OCI-M2 (cell line): Measurements from ENCODE around the gene DPYSL4.

Source experiments
- DNase-seq: peaks from one replicate; lab custom pipeline; 2025; ENCODE audit not compliant: unreplicated experiment; lab: John Stamatoyannopoulos, UW

The DPYSL4 gene

DNA sequence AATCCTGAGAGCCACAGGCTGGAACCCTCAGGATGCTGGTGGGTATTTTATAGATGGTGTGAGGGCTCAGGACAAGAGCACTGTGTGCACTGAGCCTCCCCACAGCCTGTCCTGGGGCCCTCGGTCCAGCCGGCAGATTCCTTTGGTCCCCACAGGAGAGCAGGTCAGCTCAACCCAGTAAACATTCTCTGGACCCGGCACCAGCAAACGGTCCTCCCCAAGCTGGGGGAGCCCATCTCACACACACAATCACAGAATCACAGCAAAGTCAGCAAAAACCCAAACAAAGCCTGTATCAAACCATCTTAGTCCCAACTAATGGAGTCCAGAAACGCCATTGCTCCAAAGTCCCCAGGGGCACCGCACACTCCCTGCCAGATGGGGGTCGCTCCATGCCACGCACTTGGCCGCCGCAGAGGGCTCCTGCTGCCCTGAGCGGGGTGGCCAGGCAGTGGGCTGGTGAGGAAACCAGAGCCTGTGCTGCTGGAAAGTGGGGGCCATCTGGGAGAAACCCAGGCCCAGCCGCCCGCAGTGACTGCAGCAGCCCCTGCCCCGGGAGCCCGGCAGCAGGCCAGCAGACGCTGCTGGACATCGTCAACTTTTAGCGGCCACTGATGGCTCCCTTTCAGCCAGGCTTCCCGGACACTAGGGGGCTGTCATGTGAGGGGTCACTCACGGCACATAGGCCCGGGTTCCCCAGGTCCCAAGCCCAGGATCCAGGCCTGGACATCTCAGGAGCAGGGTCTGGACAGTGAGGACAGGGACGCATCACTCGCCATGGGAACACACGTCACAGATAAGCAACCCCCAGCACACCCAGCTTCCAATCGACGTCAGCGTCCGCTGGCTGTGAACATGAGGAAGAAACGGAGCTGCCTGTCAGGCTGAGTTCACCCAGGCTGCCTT is 52.6 kb downstream of the DPYSL4 start:
- DNase-seq = no peak

DNA sequence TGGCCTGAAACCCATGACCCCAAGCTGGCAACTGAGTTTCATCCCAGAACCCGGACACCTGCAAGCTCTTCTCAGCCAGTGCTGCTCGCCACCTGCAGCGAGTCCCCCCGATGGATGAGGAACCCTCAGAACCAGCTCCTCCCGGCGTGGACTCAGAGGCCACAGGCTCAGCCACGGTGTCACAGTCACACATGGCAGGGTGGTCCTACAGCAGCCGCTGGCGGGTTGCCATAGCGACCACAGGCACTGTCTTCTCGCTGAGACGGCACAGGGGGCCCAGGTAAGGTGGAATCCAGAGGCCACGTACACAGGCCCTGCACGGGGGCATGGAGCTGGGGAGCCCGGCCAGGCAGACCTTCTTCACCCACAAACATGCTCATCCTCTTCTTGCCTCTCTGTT is 53.4 kb downstream of the DPYSL4 start:
- DNase-seq = no peak

DNA sequence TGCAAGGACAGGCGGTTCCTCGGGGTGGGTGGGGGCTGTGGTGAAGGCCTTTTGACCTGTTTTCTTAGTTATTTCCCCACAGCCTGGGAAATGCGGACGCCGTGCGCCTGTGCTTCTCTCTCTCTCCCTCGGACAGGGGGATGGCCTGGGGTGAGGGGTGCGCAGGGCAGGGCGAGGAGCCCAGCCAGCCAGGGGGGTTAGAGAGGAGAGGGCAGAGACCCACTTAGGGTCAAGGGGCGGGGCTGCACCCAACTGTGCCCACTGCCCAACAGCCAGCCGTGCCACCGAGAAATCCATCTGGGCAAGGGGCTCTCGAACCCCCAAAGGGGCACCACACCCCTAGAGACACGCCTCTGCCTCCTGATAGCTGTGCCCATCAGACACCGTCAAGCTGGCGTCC is 53.8 kb downstream of the DPYSL4 start:
- no peak for DNase-seq

DNA sequence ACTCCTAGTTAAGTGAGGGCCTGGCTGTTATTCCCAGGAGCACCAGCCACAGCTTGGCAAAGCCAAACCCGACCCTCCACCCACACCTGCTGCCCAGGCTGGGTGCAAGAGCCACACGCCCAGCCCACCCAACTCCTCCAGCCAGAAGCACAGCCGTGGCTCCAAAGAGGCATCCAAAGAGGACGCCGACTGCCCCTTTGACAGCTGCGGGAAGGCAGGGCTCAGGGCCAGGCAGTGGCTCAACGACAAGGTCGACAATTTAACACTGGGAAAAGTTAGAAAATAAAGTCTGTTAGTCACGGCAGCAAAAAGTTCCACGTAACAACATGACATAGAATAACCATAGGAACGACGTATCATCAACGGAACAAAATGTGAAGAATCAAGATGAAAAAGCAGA is 54.3 kb downstream of the DPYSL4 start:
- no peak for DNase-seq

DNA sequence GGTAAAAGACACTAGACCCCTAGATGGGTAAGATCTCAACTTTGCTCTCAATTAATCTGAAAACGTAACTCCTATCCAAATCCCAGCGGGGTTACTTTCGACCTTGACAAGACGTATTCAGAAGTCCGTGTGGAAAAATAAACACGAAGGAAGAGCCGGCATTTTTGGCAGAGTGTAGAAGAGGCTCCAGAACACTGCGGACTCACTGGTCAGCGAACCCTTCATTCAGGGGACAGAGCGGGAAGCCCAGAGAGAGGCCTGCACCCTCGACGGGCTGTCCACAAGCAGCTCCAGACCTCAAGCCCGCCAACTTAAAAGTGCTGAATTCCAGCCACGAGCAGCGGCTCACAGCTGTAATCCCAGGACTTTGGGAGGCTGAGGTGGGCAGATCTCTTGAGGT is 54.7 kb downstream of the DPYSL4 start:
- DNase-seq = no peak

DNA sequence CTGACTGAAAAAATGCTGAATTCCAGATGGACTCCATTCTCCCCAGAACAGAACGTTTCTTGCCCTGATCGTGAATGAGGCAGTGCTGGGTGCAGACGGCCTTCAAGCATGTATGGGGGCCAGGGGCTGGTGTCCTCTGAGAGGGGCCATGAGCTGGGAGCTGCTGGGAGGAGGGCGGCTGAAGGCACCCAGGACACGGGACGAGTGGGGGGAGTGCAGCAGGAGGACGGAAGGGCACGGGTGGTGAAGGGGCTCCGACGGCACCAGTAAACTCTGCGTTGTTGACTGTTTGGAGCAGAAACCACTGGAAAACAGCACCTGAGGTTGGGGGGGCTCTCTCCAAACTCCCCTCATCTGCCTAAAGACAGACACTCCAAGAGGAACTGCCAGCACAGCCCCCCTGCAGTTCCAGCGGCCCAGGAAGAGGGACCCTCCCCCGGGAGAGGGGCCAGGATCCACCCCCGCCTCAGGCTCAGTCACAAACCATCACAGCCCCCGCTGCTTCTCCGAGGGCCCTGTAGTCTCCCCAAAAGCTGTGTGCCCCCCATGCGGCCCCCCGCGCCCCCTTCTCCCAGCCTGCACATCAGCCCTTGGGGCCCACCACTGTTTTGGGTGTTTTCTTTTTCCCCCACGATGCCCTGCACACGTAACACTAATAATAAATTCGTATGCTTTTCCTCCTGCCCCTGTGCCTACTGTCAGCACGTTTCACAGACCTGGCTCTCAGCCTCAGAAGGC is 55.5 kb downstream of the DPYSL4 start:
- no peak for DNase-seq

DNA sequence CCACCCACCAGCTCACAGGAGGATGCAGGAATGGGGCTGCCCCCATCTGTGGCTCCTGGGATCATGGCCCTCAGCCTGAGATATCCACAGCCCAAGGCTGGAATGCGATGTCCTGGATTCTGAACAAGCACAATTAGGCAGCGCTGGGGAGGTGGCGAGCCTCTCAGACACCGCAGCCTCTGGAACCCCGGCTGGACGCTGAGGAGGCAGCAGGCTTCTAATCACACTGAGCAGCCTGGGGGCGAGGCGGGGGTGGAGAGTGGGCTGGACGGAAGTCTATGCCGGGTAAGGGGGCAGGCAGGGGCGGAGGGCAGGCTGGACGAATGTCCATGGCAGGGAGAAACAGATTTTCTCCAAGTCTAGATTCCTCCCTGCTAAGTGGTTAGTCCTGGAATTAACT is 56.4 kb downstream of the DPYSL4 start:
- DNase-seq = no peak

DNA sequence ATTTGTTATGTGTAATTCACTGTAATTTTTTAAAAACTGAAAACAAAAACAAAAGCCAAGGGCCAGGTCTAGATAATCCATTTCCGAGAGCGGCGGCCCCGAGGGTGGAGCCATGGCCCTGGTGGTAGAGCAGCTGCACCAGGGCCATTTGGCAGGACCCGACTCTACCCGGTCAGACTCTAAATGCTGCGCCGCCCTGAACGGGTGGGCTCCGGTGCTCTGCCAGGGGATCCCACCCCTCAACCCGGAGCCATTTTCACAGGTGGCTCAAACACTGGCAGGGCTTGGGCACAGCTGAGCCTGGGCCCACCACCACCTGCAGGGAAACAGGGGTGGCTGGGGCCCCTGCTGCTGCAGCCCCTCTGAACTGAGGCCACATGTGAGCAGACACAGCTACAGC is 56.9 kb downstream of the DPYSL4 start:
- DNase-seq = no peak

DNA sequence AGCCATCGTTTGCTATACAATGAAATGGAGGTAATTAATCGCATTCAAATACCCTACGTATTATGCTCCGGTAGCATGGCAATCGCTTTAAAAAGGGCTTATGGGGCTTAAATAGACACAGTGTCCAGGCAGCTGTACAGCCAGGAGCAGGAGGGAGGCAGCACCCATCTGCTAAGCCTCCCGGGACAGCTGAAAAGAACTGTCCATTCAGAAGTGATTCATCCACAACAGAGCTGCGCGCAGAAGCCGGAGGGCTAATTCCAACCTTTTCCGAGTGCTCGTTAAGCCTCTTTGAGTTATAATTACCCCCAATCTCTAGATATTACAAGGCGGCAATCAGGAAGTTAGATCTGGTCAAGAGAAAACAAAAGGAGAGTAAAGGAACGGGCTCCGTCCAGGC is 58.3 kb downstream of the DPYSL4 start:
- DNase-seq = no peak

DNA sequence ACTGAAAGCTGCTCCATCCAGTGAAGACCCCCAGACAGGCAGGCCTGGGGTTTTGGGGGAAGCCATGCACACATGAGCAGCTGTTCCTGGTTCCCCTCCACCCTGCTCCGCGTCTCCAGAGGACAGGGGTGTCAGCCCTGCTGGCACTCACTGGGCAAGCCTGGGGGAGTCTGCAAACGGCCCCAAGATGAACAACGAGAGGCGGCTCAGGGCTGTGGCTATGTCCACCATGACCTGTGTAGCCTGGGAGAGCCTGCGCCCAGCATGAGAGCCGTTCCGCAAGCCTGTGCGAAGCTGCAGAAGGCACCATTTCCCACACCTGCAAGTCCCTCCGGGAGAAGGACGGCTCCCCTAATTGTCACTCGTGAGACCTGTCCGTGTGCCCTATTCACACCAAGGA is 59.5 kb downstream of the DPYSL4 start:
- no peak for DNase-seq

DNA sequence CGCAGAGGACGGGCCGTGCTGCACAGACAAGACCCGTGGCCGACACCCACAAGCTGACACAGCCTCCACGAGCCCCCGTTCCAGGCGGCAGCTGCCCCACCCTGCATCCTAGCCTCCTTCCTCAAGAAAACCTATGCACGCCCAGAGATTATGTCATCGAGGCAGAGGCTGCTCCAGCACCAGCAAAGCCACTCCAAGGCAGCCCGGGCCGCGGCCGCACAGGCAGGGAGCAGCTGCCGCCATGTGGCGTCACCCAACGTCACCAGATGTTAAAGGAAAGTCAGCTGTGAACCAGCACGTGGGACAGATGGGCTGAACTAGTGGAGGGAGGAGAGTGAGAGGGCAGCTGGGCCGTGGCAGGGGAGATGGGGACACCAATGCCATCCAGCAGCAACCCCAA is 61.2 kb downstream of the DPYSL4 start:
- DNase-seq = no peak

DNA sequence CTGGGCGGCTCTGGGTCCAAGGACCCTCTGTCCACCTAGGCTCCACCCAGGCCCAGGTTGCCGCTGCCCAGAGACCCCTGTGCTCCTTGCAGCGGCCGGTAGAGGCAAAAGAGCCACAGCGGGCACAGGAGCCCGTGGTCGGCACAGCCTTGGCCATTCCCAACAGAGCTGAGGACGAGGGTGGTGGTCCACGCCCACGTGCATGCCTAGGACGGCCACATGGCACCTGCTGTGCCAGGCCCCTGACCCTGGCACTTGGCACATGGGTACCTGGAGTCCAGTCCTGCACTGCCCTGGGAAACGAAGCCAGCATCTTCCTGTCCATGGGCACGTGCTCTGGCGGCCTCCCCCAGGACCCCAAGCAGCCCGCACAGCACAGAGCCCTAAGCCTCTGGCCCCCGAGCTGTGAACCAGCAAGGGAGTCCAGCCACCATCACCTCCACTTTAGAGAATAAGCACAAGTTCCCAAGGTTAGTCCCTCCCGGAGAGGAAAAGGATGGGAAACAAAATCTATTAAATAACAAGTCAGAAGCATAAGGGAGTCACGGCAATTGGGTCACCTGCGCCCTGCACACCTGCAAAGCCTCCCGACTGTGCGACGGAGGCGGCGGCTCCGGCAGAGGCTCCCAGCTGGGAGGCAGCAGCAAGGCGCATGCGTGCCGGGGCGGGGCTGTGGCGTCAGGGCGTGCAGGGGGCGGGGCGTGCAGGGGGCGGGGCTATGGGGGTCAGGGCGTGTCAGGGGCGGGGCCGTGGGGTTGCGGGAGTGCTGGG is 61.9 kb downstream of the DPYSL4 start:
- DNase-seq = no peak

DNA sequence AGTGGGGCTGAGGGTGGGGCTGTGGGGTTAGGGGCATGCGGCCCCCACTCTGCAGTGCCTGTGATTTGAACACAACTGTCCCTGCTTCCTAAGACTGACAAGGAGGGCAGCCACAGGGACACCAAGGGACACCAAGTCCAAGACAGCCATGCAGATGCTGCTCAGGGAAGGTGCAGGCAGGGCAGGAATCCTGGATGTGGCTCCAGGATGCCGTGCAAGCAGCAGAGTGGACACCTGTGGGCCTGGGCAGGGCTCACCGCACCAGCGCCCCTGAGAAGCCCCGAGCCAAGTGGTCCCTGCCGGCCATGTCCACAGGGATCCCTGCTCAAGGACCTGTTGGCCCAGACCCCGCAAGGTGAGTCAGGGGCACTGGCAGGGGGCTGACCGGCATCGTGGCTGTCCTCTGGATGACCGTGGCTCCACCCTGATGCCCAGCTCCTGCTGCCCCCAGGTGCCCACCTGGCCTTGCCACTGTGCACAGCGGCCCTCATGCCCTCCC is 62.5 kb downstream of the DPYSL4 start:
- DNase-seq = no peak

DNA sequence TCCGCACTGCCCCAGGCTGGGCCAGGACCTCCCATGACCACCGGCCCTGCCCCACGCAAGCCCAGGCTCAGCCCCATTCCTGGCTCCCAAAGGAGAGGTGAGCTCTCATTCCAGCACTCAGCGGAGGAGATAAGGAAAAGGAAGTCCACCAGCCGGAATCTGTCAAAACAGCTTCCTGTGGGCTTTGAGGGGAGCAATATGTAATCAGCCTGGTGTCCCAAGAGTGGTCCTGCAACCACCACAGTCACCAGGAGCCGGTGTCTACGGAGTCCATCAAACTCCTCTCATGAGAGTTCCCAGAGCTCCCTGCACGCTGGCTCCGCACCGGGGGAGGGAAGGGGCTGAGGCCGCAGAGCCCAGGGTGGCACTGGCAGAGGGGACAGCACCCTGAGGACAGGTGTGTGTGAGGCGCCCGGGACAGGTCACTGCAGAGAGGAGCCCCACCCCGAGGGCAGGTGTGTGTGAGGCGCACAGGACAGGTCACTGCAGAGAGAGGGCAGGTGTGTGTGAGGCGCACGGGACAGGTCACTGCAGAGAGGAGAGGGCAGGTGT is 63.2 kb downstream of the DPYSL4 start:
- no peak for DNase-seq

DNA sequence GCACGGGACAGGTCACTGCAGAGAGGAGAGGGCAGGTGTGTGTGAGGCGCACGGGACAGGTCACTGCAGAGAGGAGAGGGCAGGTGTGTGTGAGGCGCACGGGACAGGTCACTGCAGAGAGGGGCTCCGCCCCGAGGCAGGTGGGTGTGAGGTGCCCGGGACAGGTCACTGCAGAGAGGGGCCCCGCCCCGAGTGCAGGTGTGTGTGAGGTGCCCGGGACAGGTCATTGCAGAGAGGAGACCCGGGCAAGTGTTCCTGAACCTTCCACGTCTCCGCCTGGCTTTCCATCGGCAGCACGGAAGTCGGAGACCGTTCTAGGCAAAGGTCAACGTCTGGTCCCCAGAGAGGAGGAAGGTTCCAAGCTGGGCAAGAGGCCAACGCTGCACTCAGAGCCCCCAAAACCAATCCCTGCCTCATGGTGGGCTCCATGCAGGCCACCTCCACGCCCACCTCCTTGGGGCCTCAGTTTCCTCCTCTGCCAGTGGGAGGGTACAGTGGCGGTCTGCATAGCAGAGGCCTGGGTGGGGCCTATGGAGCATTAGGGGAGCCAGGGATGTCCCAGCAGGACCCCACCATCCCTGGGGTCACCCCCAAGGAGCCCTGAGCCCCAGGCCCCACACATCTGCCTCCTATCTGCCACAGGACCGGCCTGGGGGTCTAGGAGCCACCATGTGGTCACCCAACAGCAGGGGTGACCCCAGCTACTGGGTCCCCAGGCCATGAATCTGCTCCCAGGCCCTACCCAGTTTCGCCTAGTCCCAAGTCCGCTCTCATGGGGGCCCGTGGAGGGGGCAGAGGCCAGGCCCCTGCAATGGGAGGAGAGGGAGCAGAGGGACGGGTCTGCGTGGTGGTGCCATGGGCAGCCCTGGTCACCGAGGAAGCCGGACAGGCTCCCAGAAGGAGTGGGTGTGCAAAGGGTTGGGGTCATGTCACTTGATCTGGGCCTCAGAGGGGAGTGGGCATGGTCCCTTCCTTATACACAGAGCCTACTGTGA is 64.0 kb downstream of the DPYSL4 start:
- no peak for DNase-seq

DNA sequence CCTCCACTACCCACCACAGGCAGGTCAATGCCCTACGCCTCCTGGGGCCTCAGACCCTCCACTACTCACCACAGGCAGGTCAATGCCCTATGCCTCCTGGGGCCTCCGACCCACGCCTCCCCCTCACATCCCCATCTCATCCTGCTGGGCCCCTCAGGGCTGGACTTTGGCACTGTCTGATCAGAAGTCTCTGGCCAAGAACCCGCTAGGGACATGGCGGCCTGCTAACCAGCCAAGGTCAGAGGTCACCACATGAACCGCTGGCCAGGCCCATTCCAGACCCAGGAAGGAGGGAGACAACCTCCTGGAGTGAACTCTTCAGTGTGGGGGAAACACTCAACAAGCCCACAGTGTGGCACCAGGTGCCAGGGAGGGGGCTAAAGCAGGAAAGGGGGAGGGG is 65.2 kb downstream of the DPYSL4 start:
- DNase-seq = no peak

DNA sequence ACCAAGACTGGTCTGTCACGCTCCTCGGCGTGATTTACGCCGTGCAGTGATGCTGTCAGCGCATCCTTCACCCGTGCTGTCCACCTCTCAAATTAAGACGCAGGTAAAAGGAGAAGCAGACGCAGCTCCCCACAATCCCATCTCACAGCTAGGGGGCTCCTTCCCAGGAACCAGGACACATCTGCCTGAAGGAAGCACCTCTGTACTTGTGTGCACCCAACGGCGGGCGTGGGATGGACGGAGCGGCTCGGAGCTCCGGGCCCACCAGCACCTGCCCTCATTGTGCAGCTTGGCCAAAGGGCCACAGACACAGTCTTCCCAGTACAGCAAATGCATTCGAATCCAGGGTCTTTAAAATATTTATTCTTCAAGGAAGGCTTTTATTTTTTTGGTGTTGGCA is 65.7 kb downstream of the DPYSL4 start:
- no peak for DNase-seq

DNA sequence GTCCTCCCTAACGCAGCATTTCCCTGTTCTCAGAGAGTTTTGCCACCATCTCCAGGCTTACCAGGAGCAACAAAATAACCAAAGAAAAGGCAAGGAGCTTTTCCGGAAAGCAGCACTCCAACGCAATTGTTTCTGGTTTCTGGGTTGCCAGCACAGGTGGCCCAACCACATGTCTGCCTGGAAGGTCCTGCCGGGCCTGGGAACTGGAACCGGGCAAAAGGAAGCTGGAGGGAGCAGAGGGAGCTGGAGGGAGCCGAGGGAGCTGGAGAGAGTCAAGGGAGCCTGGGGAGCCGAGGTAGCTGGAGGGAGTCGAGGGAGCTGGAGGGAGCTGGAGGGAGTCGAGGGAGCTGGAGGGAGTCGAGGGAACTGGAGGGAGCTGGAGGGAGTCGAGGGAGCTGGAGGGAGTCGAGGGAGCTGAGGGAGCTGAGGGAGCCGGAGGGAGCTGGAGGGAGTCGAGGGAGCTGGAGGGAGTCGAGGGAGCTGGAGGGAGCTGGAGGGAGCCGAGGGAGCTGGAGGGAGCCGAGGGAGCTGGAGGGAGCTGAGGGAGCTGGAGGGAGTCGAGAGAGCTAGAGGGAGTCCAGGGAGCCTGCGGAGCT is 66.4 kb downstream of the DPYSL4 start:
- no peak for DNase-seq

DNA sequence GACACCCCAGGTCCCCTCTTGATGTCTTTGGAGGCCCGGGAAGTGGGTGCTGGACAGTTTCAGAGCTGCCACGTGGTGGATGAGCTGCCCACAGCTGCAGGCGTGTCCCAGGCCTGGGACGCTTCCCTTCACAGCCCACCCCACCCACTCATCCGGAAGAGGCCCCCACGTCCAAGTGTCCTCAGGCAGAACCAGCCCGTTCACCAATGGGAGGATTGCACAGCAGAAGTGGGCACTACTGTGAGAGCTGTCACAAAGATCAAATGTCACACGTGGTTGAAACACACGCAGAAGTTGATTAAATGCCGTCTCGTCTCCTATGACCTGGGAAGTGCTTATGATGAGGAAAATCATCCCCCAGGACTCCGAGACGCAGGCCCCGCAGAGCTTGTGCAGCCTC is 68.1 kb downstream of the DPYSL4 start:
- DNase-seq = no peak
